Tibial nerve (tissue), 4 donors: ENCODE data around the gene ACY1.

ENCODE experiments used
- EP300 ChIP-seq, 2 donors: sonication (generic); formaldehyde crosslinking; IDR thresholded peaks; one replicate each; pipeline ENCODE4 v1.6.1; 2017; ENCODE audit warnings: antibody characterized with exemption in 2 of 2, mild to moderate bottlenecking in 1 of 2
- POLR2A ChIP-seq, 2 donors: fragments of 450-650 bp; IDR thresholded peaks; one replicate each; pipeline ENCODE4 v1.6.1; 2017; ENCODE audit warnings: antibody characterized with exemption in 2 of 2, mild to moderate bottlenecking in 2 of 2, moderate library complexity in 2 of 2
- TF ChIP-seq, protein P1 (sequence below), 5 experiments: fragments of 200-600 bp in 3 of 5; fragments of 450-650 bp in 2 of 5; sonication (generic) in 3 of 5; IDR thresholded peaks; one replicate each; pipeline ENCODE4 v1.5.1; 2016 to 2019; ENCODE audit warnings: antibody characterized with exemption in 5 of 5, mild to moderate bottlenecking in 3 of 5, moderate library complexity in 2 of 5

GRCh38 chr3:52015438-52016228 lies 32.3 kb downstream of the ACY1 start:
- TF ChIP-seq, protein P1, sequence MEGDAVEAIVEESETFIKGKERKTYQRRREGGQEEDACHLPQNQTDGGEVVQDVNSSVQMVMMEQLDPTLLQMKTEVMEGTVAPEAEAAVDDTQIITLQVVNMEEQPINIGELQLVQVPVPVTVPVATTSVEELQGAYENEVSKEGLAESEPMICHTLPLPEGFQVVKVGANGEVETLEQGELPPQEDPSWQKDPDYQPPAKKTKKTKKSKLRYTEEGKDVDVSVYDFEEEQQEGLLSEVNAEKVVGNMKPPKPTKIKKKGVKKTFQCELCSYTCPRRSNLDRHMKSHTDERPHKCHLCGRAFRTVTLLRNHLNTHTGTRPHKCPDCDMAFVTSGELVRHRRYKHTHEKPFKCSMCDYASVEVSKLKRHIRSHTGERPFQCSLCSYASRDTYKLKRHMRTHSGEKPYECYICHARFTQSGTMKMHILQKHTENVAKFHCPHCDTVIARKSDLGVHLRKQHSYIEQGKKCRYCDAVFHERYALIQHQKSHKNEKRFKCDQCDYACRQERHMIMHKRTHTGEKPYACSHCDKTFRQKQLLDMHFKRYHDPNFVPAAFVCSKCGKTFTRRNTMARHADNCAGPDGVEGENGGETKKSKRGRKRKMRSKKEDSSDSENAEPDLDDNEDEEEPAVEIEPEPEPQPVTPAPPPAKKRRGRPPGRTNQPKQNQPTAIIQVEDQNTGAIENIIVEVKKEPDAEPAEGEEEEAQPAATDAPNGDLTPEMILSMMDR (IDR thresholded peaks at IDR 0.05) = no peak
- TF ChIP-seq POLR2A (IDR thresholded peaks at IDR 0.05) (no peak), EP300 (IDR thresholded peaks at IDR 0.05) (no peak)
